Effector CD8-positive, alpha-beta T cell (primary cell): Measurements from ENCODE around the gene AHSP.
"Not testable (repeated sequence)": the region's sequence is repeated elsewhere in the genome, so short reads cannot be mapped to it uniquely, and the experiment has no call there.

ENCODE experiments used
- DNase-seq: peaks from one replicate; lab custom pipeline; 2025; lab: John Stamatoyannopoulos, UW

AHSP gene

DNA sequence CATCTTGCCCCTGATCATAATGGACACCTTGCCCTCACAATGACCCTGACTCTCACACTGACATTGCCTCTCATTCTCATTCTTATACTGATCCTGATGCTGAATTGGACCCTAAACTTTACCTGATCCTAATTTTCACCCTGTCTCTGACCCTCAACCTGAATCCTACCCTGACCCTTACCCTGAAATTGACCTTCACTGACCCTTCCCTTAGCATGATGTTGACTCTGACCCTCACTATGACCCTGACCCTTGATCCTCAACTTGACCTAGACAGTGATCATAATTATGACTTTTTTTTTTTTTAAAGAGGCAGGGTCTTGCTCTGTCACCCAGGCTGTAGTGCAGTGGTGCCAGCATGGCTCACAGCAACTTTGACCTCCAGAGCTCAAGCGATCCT, 3.4 kb downstream of the AHSP start:
- no peak for DNase-seq

DNA sequence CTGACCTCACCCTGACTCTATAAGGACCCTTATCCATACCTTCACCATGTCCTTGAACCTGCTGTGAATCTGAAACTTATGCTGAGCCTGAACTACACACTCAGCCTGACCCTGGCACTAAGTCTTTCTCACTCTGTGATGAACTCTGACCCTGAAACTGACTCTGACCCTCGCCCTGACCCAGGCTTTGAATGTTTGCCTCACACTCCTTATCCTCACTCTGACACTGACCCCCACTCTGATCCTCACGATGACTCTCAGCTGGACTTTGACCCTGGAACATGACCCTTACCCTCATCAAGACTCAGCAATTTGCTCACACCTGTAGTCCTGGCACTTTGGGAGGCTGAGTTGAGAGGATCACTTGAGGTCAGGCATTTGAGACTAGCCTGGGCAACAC, 4.4 kb downstream of the AHSP start:
- DNase-seq, result no peak

DNA sequence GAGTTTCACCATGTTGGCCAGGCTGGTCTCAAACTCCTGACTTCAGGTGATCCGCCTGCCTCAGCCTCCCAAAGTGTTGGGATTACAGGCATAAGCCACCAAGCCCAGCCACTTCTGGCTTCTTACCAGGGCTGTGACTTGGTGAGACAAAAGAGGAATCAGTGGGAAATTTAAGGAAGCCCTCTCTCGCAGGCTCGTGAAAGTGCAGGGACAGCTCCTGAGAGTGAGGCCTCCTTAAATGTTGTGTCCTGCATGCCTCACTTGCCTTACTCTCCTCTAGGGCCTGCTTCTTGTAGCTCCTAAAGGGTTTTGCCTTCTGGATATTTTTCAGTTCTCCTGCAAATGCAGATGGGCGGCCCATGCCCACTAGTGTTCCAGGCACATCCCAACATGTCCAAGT, 5.2 kb downstream of the AHSP start:
- no peak for DNase-seq

DNA sequence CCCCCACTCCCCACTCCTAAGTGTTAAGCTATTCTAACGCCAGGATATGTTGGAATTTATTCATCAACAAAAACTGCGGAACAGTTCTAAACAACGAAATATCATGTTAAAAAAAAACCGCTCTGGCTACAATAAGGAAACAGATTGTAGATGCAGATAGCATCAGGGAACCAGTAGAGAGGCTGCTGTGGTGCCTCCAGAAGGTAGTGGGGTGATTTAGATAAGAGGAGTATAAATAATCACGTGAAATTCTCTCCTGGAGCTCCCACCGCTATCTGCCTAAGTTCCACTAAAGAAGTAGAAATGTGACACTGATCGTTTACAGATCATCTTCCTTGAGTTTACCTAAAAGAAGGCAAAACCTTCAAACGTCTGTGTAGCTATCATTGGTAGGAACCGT, 8.0 kb downstream of the AHSP start:
- DNase-seq, result no peak

DNA sequence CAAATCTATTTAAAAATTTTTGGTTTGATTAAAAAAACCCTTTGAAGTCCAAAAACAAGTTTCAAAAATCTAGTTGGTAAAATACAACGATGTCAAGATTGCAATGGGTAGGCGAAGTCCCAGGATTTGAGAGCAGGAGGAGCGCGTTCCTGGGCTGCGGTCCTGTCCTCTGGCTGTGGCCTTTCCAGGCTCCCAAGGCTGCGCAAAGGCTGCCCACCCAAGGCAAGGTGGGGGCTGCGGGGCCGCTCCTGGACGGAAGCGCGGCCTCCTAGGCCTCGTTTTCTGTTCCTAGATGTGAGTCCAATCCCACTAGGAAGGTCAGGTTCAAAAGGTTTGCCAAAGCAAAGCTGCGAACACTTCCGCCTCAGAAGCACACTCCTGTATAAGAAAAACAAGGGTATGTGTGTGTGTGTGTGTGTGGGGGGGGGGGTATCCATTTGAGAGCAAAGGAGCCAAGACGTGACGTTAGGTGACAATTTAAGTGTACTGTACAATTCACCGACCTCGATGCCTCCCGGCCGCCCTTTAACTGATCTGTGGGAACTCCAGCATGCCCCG, 9.2 kb downstream of the AHSP start:
- DNase-seq, result no peak

DNA sequence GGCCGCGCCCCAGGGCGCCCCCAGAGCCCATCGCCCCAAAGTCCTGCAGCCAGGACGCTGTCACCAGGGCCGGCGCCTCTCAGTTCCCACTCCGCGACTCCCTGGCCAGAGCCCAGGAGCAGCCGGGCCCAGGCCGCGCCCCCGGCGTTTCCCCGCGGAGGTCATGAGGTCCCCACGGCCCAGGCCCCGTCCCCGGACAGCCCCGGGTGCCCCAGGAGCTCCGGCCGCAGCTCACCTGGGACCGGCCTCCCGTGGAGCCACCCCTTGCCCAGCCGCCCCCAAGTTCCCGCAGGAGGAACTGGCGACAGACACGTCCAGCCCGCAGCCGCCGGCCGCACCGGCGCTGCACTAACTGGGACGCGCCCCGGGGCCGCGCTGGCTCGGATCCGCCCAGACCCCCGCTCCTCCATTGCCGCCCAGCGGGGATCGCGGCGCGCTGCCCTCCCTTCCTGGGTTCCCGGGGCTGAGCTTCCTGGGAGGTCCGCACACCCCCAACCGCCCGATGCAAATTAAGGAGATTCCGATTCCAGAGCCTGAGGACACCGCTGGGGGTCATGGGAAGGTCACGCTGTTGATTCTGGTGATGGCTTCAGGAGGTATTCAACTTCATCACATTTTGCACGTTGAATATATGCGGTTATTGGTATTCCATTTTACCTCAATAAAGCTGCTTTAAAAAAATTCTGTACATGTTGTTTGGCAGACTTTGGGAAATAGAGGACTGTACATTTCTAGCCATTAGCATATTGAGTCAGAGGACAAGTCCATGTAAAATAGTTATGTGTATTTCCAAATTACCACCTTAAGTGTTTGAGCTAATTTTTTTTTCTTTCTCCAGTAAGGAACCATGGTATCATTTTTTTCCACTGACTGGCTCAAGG, 9.9 kb downstream of the AHSP start:
- DNase-seq, result no peak

DNA sequence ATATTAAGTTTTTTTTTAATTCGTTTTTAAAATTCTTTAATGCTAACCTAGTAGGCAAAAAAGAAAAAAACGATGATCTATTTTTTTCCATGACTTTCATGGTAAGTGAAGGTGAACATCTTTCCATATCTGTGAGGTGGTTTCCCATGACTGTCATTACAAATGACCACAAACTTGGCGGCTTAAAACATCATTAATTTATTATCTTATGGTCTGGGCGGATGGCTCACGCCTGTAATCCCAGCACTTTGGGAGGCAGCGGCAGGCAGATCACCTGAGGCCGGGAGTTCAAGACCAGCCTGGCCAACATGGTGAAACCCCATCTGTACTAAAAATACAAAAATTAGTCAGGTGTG, 10.5 kb downstream of the AHSP start:
- DNase-seq, result not testable (repeated sequence)

DNA sequence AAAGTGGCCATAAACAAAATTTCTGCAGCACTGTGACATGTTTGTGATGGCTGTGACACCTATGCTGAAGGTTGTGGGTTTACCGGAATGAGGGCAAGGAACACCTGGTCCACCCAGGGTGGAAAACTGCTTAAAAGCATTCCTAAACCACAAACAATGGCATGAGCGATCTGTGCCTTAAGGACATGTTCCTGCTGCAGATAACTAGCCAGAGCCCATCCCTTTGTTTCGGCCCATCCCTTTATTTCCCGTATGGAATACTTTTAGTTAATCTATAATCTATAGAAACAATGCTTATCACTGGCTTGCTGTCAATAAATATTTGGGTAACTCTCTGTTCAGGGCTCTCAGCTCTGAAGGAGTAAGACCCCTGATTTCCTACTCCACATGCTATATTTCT, 12.1 kb downstream of the AHSP start:
- DNase-seq, result not testable (repeated sequence)

DNA sequence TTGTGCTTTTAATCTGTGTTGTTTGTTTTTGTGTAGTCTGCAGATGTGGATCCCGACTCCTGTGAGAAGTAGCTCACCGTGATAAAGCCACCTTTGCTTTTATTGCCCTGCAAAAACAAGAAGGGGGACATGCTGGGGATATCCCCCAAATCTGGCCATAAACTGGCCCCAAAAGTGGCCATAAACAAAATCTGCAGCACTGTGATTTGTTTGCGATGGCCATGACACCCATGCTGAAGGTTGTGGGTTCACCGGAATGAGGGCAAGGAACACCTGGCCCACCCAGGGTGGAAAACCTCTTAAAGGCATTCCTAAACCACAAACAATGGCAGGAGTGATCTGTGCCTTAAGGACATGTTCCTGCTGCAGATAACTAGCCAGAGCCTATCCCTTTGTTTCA, 15.1 kb downstream of the AHSP start:
- no peak for DNase-seq

DNA sequence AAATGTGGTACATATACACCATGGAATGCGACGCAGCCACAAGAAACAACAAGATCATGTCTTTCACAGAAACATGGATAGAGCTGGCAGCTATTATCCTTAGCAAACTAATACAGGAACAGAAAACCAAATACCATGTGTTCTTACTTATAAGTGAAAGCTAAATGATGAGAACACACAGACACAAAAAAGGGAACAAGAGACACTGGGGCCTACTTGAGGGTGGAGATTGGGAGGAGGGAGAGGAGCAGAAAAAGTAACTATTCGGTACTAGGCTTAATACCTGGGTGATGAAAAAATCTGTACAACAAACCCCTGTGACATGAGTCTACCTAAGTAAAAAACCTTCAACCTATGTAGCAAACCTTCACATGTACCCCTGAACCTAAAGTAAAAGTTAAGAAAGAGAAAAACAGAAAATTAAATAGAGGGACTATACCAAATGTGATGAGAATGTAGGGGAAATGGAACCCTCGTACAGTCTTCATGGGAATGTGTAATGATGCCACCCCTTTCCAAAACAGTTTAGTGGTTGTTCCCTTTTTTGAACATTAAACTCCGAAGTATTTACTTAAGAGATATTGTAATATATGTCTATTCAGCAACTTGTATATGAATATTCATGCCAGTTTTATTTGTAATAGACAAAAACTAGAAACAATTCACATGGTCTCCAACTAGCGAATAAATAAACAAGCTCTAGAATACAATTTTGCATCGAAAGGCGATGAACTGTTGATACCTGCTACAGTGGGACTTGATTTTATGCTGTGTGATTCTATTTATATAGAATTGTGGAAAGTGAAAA, 33.9 kb downstream of the AHSP start:
- DNase-seq, result no peak

DNA sequence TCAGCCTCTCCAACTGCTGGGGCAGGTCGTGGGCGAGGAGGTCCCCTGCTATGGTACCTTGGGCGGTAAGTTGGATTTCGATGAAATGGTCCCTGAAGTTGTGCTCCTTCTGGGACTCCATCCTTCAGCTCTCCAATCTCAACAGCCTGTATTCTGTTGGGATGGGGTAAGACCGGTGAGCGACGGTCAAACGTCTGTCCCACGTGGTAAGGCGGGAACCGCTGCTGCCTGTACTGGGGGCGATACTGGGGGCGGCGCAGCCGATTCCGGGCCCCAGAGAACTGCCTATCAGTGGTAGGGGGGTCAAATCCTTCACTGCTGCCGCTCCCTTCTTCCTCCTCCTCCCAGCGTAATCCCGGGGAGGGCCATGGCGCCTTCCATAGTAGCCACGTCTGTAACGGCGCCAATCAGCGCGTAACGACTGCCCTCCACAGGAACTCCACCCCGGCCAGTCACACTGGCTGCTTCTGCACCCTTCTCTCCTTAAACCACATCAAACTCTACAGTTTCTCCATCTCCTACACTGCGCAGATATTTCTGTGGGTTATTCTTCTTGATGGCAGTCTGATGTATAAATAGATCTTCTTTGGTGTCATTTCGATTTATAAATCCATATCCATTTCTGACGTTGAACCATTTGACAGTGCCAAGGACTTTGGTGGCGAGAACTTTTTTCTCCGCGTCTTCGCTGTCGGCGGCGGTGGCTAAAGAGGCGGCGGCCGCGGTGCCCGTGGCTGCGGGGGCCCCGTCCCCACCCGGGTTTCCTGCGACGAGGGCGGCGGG, 41.1 kb downstream of the AHSP start:
- DNase-seq, result no peak

DNA sequence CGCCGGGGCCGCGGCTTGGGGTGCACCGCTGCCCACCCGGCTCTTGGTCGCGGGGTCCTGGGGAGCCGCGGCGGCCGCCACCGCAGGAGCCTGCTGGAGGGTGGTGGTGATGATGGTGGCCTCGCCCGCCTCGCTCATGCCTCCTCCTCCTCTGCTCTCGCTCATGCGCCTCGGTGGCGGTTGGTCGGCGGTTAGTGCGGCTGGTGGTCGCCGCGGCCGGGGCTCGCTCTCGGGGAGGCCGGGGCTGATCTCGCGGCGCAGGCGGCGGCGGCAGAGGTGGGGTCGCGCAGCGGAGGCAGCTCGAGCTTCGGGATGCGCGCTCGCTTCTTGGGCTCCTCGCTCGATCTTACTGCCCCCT, 41.6 kb downstream of the AHSP start:
- DNase-seq, result no peak

DNA sequence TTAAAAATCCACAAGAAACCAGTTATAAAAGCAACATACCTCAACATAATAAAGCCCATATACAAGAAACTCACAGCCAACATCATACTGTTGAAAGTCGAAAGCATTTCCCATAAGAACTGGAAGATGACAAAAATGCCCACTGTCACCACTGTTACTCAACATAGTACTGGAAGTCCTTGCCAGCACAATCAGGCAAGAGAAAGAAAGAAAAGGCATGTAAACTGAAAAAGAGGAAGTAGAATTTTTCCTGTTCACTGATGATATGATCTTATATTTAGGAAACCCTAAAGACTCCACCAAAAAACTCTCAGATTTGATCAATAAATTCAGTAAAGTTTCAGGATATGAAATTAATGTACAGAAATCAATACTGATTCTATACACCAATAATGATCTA, 45.1 kb downstream of the AHSP start:
- no peak for DNase-seq

DNA sequence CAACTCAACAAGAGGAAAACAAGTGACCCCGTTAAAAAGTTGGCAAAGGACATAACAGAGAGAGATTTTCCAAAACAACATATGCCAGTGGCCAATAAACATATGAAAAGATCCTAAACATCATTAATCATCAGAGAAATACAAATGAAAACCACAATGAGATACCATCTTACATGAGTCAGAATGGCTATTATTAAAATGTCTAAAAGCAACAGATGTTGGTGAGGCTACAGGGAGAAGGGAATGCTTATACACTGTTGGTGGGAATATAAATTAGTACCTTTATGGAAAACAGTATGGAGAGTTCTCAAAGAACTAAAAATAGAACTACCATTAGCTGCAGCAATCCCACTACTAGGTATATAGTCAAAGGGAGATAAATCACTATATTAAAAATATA, 46.5 kb downstream of the AHSP start:
- not testable (repeated sequence) for DNase-seq

DNA sequence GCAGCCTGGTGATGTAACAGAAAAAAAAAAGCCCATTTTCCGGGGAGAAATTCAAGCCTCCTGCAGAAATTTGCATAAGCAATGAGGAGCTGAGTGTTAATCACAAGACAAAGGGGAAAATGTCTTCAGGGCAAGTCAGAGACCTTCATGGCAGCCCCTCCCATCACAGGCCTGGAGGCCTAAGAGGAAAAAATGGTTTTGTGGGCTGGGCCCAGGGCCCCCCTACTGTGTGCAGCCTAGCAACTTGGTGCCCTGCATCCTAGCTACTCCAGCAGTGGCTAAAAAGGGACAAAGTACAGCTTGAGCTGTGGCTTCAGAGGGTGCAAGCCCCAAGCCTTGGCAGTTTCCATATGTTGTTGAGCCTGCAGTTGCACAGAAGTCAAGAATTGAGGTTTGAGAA, 49.7 kb downstream of the AHSP start:
- no peak for DNase-seq
